Stimulated activated CD8-positive, alpha-beta memory T cell treated with anti-CD3 and anti-CD28 coated beads, Interleukin-7, amount 100 ng/mL, for 1 hour (primary cell): ENCODE data around the gene HIPK2.
"Not testable (repeated sequence)": the region's sequence is repeated elsewhere in the genome, so short reads cannot be mapped to it uniquely, and the experiment has no call there.

Source experiments
- DNase-seq, 2 donors: peaks; one replicate each; pipeline ENCODE4 v3.0.0-alpha.2; 2020; ENCODE audit warnings: low read depth in 2 of 2

HIPK2 gene

DNA sequence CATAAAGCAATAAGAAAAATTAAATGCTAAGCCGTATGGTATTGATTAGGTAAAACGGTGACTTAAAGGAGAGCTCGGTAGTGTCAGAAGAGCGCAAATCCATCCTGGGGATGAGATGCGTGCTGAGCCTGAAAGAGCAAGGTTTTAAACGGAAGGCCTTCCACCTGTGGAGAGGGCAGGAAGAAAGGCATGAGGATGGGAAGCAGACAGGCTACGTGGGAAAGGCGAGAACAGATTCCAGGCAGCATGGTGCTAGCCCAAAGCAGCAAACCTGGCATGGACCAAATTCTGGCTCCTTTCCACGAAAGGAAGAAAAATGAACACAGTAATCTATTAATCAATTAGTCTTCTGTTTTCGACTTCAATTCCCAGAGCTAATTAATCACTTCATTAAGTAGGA lies 103.5 kb downstream of the HIPK2 start:
- DNase-seq = no peak

DNA sequence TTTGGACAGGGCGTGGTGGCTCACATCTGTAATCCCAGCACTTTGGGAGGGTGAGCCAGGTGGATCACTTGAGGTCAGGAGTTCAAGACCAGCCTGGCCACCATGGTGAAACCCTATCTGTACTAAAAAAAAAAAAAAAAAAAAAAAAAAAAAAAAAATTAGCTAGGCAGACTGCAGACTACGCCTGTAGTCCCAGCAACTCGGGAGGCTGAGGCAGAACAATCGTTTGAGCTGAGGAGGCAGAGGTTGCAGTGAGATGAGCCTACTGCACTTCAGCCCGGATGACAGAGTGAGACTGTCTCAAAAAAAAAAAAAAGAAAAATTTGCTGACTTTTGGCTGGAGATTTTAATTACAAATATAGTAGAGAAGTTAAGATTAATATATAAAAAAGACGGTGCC lies 104.0 kb downstream of the HIPK2 start:
- no peak for DNase-seq

DNA sequence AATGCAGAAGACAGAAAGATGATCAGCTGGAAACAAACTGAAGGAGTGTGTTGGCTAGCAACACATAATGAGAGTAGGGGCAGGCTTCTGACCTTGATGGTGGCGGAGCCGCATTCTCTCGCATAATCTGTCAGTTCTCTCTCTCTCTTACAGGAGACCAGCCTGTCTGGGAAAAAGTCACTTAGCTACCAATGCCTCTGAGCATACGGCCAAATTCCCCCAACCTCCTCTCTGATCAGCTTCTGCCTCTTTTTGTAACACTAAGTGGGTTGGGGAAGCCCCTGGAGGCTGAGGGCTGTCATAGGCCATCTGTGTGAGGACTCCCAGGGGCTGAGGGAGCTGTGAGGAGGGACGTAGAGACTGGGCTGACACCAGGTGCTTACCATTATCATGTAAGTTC lies 104.6 kb downstream of the HIPK2 start:
- no peak for DNase-seq

DNA sequence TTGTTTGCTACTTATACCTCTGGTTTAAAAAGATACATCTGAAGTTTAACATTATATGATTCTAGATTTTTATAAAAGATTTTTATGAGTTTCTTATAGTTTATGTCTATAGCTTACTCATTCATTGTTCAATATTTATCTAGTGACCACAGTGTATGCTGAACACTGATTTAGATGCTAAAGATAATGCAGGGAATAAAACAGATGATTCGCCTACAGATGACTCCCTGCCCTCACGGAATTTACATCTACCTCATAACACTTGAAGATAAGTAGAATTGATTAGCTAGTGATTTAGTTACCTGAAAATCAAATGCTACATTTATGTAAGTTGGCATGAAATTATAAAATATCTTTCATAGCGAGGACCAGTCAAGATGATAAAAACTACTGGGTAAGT lies 105.8 kb downstream of the HIPK2 start:
- no peak for DNase-seq

DNA sequence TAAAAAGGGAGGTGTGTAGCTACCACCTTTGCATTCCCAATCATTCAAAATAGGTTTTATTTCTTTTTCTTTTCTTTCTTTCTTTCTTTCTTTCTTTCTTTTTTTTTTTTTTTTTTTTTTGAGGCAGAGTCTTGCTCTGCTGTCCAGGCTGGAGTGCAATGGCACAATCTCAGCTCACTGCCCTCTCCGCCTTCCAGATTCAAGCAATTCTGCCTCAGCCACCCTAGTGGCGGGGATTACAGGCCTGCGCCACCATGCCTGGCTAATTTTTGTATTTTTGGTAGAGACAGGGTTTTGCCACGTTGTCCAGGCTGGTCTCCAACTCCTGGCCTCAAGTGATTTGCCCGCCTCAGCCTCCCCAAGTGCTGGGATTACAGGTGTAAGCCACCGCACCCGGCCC lies 107.1 kb downstream of the HIPK2 start:
- not testable (repeated sequence) for DNase-seq

DNA sequence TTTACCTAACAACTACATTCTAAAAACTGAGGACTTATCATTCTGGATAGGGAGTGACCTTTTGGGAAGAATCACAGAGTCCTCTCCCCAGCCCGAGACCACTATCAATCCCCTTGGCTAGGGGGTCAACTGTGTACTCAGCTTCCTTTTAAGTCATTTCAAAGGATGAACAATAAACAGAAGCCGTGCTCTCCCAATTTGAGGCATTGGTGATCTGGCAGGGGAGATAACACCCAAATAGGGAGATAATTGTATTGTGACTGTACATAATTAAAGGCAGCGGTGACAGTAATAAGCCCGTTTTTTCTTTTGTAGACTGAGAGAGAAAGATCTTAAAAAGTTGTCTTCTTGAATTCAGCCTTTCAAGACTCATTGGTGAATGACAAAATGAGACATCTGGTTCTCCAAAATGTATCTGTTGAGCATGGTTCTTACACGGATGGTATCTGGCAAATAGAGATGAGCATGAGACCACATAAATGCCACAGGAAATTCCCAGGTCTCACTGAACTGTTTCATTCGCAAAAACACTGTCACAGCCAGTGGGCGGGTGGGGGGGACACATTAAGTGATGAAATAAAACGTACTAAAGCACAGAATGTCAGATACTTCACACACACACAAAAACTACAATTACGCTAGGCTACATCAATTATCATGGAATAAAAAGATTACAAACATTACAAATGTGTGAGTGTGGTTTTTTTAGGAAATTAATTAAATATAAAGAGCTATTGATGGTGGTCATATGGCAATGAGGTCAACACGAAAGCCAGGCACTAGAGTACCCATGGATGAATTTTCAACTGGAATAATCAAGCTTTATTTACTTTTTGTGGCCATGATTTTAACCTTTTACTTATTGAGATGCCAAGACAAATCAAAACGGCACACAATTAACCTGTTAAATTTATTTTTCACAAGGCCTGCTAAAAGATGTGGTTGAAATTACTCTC lies 108.4 kb downstream of the HIPK2 start:
- DNase-seq = no peak

DNA sequence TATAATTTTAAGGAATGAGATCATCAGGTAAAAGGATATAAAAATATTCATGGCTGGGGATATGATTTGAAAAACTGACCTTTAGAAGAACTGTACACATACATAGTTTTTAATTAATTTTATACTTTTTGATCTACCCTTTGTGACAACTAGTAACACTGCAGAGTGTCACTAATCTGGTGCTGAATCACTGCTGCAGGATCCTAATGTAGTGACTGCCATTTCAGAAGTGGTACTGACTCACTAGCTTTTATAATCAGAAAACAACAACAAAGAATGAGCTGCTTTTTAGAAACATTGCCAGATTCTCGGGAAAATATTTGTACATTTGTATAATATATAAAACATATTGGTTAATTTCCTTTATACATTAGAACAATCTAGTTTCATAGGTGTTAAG lies 110.4 kb downstream of the HIPK2 start:
- no peak for DNase-seq

DNA sequence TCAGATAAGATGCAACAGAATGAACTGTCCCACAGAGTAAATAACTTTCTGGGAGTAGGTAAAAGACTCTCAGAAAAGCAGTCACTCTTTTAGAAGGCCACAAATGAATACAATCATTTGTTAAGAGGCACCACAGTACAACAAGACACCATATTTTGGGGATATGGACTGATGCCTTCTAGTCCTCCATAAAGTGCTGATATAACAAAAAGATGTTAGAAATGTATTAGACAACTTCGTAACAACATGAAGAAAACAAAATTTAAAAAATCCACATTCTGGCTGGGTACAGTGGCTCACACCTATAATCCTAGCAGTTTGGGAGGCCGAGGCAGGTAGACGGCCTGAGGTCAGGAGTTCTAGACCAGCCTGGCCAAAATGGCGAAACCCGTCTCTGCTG lies 111.3 kb downstream of the HIPK2 start:
- DNase-seq = no peak

DNA sequence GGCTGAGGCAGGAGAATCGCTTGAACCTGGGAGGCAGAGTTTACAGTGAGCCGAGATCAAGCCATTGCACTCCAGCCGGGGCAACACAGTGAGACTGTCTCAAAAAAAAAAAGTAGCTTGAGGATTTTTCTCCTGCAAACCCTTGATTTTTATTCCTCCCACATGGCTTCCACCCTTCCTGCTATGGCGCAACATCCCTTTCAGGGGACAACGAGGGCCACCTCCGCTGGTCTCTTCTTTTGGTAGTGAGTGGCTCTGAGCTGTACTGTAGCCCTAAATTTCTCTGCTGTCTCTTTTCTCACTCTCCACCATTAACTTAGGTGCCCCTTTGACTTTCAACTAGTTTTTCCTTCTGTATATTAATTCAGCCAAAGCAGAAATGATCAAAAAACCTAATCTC lies 113.4 kb downstream of the HIPK2 start:
- no peak for DNase-seq

DNA sequence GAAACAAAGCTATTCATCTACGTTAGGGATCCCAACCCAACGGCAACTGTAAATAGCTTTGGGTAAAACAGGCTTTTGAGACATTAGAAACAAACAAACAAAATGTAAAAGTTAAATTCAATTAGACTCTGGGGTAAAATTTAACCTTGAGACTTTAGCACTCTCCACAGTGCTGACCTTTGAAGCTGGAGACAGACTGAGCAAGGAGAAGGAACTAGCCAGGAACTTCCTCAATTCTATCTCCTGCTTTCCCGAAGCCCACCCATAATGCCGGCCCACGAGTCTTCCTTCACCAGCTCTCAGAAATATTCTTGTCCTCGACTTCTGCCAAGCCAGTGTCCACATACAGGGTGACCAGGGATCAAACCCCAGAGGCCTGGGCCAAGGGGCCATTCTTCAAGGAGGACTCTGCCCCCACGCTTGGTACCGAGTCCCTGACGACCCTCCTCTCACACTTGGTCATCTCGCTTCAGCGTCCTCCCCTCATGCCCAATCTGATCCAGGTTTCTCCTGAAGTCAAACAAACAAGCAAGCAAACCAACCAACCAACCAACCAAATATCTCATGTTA lies 114.1 kb downstream of the HIPK2 start:
- no peak for DNase-seq

DNA sequence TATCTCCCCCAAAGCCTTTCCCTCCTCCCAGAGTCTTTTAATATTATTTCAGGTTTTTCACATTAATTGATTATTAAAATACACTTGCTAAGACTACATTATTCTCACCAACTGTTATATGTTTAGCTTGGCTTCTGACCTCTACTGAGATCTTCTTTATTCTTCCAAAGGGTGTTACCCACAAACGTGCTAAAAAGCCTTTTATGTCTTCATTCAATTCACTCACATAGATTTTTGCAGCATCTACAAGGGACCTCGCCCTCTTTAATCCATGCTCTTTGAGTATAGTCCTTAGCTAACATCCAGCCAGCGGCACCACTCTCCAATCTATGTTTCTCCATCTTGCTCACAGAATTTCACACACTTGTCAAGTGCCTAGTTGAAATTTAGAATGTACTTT lies 115.9 kb downstream of the HIPK2 start:
- DNase-seq = no peak

DNA sequence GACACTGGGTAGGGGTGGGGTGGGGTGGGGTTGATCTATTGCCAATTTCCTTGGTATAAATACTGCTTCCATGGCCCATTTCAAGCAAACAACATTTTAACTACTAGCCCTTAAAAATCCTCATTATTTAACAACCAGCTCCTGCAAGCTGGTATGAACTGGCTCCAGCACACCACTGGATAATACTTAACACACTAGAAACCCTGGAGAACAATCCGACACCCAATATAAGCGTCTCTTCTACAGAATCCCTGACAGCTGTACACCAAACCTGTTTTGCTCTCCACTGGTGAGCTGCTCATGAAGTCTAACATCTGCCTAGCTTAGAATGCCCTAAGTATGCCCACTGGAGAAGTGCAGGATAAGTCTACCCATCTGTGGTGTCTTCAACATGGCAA lies 116.8 kb downstream of the HIPK2 start:
- DNase-seq = no peak

DNA sequence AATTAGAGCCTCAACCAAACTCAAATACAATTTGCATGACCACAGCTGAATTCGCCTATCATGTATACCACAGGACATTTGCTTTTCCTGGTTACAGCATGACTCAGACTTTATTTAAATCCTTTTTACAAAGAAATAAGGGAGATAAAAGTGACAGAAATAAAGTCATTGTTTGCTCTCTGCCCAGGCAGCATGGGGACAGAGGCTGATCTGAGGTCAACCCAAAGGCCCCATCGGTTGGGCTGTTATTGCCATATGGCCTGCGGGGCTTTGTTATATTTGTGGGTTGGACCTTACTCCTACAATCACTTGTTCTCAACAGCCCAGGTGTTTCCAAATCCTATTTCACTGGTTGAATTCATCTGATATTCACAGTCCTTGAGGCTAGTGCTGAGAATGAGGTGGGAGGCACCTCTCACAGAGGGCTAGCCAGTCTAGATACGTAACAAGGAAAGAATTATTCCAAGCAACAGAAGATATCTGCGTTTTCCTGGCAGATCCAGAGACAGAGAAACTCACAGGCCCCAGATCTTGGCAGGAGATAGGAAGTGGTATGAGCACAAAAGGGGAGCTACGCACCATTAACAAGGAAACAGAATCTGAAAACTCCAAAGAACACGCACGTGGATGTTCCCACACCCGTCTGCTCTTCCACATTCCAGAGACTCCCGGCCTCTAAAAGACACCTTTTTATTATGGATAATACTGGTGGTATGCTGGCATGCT lies 117.3 kb downstream of the HIPK2 start:
- no peak for DNase-seq

DNA sequence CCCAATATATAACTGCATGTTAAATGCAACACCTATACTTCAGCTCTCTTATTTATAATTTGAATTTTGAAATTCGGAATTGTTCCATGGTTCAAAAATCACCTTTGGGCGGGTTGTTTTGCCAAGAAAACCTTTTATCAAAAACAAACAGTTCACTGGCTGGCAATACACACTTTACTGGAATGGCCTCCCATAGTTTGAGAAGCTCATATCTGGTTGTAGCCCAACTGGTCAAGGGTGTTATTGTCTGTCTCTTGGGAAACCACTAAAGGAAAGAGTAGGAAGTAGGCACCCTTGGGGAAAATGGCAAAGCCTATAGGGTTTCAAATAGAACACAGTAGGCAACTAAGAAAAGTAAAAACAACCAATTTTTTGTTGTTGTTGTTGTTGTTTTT lies 117.9 kb downstream of the HIPK2 start:
- no peak for DNase-seq

DNA sequence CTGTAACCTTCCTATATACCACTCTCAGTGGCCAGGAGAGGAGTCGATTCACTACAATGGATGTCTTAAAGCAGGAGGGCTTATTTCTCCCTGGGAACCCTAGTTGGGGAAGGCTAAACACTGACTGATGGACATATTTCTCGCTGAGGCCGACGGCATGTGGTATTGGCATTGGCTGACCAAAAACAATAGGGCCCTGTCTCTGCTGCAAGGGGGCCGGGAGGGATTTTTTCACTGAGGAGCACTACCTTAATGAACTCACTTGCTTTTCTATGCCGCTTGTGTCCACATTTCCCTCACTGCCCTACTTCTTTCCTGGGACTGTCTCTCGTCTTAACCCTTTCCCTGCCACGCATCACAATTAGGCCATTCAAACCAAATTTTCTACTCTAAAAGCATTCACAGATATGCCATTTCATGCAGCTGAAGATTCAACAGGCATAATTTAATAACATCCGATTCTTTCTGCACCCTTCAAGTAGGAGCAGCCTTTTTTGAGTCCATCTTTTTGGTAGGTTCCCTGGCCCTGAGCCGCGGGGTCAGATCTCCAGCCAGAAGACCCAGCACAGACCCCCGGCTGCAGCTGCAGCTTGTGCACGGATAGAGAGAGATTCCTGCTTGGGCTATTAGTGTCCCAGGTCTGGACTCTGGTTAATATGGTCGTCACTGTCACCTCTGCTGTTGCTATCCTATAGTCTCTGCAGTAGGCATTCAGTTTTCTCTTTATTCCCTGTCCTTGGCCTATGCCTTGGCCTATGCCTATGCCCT lies 118.7 kb downstream of the HIPK2 start:
- DNase-seq = no peak

DNA sequence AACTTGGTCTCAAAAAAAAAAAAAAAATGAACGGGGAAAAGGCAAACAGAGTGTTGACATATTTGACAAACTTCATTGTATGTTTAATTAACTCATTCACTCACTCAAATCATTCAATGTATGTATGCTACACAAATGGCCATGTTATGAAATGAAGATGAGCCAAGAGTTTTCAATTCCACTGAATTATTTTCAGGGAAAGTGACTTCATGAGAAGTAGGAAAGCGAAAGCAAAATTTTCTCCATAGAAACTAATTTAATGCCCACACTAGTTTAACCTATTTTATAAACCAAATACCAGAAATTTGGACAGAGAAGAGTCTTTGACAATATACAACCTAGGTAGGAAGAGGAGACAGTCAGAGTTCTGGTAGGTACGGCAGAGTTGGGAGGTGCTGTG lies 119.5 kb downstream of the HIPK2 start:
- no peak for DNase-seq

DNA sequence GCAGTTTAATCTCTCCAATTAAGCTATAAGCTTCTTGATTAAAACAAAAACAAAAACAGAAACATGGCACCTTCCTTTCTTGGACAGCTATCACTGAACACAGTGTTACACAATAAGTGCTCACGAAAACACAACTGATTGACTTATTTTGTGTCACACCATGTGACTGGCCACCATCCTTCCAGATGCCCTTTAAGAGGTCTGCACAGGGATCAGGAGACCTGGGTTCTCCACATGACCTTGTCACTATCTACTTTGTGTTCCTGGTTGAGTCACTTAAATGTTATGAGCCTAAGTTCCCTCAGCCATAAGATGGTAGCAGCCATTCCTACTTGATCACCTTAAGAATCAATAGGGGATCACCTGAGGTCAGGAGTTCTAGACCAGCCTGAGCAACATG lies 120.1 kb downstream of the HIPK2 start:
- no peak for DNase-seq

DNA sequence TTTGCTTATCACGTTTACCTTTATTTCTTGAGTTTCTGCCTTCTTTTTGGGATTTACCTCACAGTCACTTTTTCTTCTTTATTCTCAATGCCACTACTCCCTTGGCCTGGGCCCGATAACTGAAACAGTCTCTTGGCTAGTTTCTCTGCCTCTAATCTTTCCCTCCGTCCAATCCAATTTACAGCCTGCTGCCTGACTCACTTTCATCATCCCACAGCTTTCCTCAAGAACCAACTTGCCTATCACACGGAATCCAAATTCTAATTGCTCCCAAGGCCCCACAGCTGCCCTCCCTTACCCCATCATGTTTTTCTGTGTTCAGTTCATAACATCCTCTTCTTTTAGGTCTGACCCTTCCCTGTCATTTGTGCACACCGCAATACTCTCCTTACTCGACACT lies 121.4 kb downstream of the HIPK2 start:
- no peak for DNase-seq

DNA sequence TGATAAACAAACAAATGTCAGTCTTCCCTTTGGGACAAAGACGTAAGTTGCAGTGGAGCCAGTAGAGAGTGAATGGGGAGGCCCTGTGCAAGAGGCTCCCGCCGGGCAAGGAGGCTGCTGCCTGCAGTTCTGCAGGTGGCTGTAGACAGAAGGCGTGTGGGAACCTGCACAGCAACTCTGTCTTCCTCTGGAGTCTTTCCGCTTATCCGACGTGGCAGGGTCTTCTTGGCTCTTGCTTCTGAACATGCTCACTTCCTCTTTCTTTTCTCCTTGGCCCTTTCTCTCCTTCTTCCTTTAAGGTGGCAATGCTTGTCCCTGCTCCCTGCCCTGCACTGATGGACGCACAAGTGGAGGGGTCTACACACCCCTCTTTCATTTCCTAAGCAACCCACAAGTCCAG lies 122.5 kb downstream of the HIPK2 start:
- no peak for DNase-seq

DNA sequence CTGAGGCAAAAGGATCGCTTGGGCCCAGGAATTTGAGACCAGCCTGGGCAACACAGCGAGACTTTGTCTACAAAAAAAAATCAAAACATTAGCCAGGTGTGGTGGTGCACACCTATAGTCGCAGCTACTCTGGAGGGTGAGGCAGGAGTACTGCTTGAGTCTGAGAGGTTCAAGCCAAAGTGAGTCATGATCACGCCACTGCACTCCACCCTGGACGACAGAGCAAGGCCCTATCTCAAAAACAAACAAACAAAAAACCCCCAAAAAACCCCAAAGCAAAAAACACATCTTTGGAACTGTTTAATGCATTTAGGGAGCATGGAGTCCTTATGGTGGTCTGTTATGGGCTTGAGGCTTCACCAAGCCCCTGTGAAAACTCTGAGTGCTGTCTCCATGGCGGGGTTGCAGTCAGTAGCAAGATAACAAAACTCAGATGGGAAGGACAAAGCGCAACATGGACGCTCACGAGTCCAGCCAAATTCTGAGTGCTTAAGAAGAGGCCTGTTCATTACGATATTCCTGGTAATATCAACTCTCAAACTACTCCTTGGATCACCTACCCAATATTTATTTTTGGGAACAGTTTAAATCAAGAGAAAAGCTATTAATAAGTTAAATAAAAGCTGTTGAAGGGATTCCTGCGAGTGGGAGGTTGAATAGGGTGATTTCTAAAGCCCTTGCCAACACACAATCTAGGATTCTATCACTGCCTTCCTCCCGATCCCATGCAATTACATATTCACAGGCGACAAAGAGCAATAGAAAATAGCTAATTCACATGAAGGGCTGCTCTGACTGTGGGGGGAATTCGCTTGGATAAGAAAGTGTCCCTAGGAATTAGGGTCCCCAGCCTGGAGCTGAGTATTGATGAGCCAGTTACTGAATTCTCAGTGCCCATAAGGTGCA lies 123.3 kb downstream of the HIPK2 start:
- DNase-seq = no peak

DNA sequence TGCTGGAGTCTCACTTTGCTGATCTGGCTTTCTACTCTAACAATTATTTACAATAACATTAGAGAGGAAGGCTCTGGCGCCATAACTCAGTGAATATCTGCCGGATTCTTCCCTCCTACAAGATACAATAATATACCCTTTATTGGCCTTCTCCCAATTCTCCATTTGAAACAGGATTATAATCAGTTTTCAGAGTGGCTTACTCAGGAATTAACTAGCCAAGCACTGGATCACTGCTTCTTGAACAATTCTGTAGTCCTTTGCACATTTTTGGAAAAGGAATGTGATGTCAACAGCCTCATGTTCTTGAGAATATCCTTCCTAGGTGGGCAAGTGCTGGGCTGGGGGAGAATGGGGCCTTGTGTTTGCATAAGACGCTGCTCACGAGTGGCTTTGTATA lies 125.9 kb downstream of the HIPK2 start:
- DNase-seq = no peak
